ENCODE measurements around the gene C1QTNF6. TPM values are rescaled to one million over a fixed set of nuclear protein-coding genes. Genes with fewer than 3 reads are reported as not detected.

C1QTNF6 gene
- total and polyA plus RNA-seq, 2 of the 4 experiments (the other 2 are of a cell fraction) = 1.1 to 10.9 TPM

GRCh38 chr22:37193629-37194191 is 5.7 kb upstream of the C1QTNF6 start:
- Histone ChIP-seq H4K91ac (ENCODE audit: insufficient read depth, low read depth, low read length) (no peak overlapping the region), H4K8ac (ENCODE audit: low read depth in 2 of 2, low read length in 2 of 2) (no peak overlapping the region), H3K18ac (ENCODE audit: low read depth, low read length) (no peak overlapping the region), H3K79me1 (ENCODE audit: low read depth in 1 of 2, low read length in 2 of 2) (peaks cover 0 to 6% of the 10 kb centered on the region in 2 experiments; a peak in 1 of 4 replicates), H2AFZ (replicated peaks; ENCODE audit: low read length, poor library complexity) (no peak overlapping the region), H3K9ac (ENCODE audit: low read depth, low read length) (no peak overlapping the region), H3K36me3 (ENCODE audit: control insufficient read depth, insufficient read depth, low read length) (no peaks in the 10 kb centered on the region), H3K27me3 (ENCODE audit: control insufficient read depth, insufficient read depth, low read length) (no peaks in the 10 kb centered on the region), H3K9me3 (ENCODE audit: control insufficient read depth, insufficient read depth, low read length) (no peaks in the 10 kb centered on the region), H2BK5ac (ENCODE audit: low read depth, low read length, poor library complexity, severe bottlenecking) (no peak overlapping the region), H2AK9ac (replicated peaks; ENCODE audit: low read depth, low read length, poor library complexity) (no peak overlapping the region), H4K5ac (ENCODE audit: low read depth, low read length) (no peak overlapping the region), H3K56ac (ENCODE audit: extremely low read depth, insufficient read depth, low read length) (no peak overlapping the region), H2BK15ac (ENCODE audit: low read depth, low read length) (no peak overlapping the region), H3K23ac (ENCODE audit: low read depth, low read length) (no peak overlapping the region), H3K14ac (replicated peaks; ENCODE audit: low read depth, low read length) (no peak overlapping the region), H3K4me1 (ENCODE audit: control insufficient read depth, insufficient read depth, low read length) (peaks cover 19% of the 10 kb centered on the region), H2BK20ac (ENCODE audit: low read depth, low read length) (no peak overlapping the region), H3K4me2 (ENCODE audit: low read depth, low read length) (no peak overlapping the region), H4K20me1 (ENCODE audit: insufficient read depth, low read length) (no peaks in the 10 kb centered on the region), H3K4ac (ENCODE audit: low read depth, low read length) (no peak overlapping the region), H3K9me1 (ENCODE audit: insufficient read depth, low read length) (peaks cover 3% of the 10 kb centered on the region), H2AK5ac (ENCODE audit: low read depth, low read length) (no peak overlapping the region), H3K4me3 (ENCODE audit: insufficient read depth, low read depth, low read length) (no peak overlapping the region), H3K27ac (ENCODE audit: insufficient read depth, low read length) (no peak overlapping the region), H2BK120ac (ENCODE audit: low read depth, low read length) (no peak overlapping the region)
- TF ChIP-seq SMC3 (IDR thresholded peaks at IDR 0.05; ENCODE audit: low read depth, low read length) = no peak
- TF ChIP-seq FOS (IDR thresholded peaks at IDR 0.05; ENCODE audit: low read depth, low read length) = 0 out of 2 replicates have a peak, but pooled peaks have one; percentile 3
- ATAC-seq (ENCODE audit: low read depth) (no peak), DNase-seq (peak; percentile 36)
- in situ Hi-C loops (cut with MboI; ENCODE audit: low sequenced_read_pairs) (no loop called here), dilution Hi-C loops (cut with HindIII; ENCODE audit: low sequenced_read_pairs, unreplicated experiment) (no loop called here), intact Hi-C loops (cut with micrococcal nuclease) (no loop called here)
- BruUV-seq (replicated peaks) = no TSS peak
- CTCF ChIA-PET = interaction anchor here (0.6 kb wide), 1 partner anchor 89 kb away, joined by 3 read pairs; no protein-coding TSS in a partner anchor
- POLR2A ChIA-PET (ENCODE audit: unreplicated experiment) = no interaction called here
- WGBS, 2 experiments (ENCODE audit: extremely low coverage in 2 of 2, insufficient read length in 1 of 2) = no CpG with 5 or more reads among the region's 10 CpGs
